Measurements from ENCODE around the gene MPDZ. TPM values are rescaled to one million over a fixed set of nuclear protein-coding genes. Genes with fewer than 3 reads are reported as not detected.

The MPDZ gene
- total RNA-seq, 1 experiment from 2014 or later = 0.12 TPM

DNA sequence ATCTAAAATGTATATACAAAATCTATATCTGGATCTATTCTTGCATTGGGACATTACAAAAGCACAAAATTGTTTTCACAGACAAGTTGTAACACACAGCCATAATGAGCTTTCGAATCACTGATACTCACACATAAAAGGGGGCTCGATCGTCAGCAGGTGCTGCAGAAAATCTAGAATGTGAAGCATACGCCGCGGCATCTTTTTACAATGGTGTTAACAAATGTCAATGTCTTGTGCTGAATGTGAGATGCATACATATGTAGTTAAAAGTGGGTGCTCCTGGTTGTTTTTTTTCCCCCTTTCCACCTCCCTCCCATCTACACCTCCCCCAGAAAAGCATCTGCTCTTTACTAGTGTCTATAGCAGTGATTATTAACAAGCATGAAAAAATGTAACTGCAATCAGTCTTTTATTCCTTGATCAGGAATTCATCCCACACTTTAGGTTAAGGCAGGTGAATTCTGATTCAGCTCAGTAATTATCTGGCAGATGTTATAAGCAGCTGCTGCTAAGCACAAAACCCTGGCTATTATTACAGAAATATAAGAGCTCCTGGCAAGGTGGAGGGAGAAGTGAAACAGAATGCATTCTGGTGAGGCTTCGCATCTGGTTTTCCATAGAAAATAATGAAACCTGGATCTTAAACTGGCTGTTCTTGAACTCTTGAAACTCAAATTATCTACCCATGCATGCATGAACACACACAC is 114.1 kb downstream of the MPDZ start:
- no peak for TF ChIP-seq SIN3A (IDR thresholded peaks at IDR 0.05; ENCODE audit: low read depth)
- DNase-seq (ENCODE audit: low read depth, low spot score) = no peak
- no peak overlapping the region for H3K27ac ChIP-seq (ENCODE audit: low read depth, low read length)
- no peaks in the 10 kb centered on the region for H3K36me3 ChIP-seq (ENCODE audit: control insufficient read depth in 1 of 2, insufficient read depth in 2 of 2, low read length in 2 of 2)
- H3K9ac ChIP-seq (ENCODE audit: low read length) = no peak overlapping the region
- H2AFZ ChIP-seq (ENCODE audit: low read depth, low read length, poor library complexity, severe bottlenecking) = no peak overlapping the region
- no peaks in the 10 kb centered on the region for H3K79me2 ChIP-seq (ENCODE audit: insufficient read depth, low read length)
- no peaks in the 10 kb centered on the region for H3K4me1 ChIP-seq (ENCODE audit: control insufficient read depth in 1 of 2, insufficient read depth in 2 of 2, low read length in 2 of 2)
- intact Hi-C loops (cut with micrococcal nuclease) = no loop called here
- no peaks in the 10 kb centered on the region for H4K20me1 ChIP-seq (ENCODE audit: insufficient read depth)
- H3K27me3 ChIP-seq (ENCODE audit: insufficient read depth, low read length) = peaks cover 16% of the 10 kb centered on the region
- RAD21 ChIA-PET (ENCODE audit: low non-redundant PET in 1 of 2, low total read pairs in 2 of 2, uncharacterized antibody in 2 of 2, unreplicated experiment in 2 of 2) = no interaction called here
- H3K4me3 ChIP-seq (replicated peaks in 1 of 2; ENCODE audit: low read depth in 1 of 2, low read length in 2 of 2) = no peak overlapping the region
- POLR2A ChIA-PET = no interaction called here
- H3K9me2 ChIP-seq (ENCODE audit: insufficient read depth) = no peaks in the 10 kb centered on the region
- 0 out of 4 replicates have a peak, but pooled peaks cover 0 to 4% of the 10 kb centered on the region in 2 experiments for H3K9me3 ChIP-seq (ENCODE audit: control insufficient read depth in 1 of 2, insufficient read depth in 1 of 2, low read depth in 1 of 2, low read length in 2 of 2)
- CTCF ChIA-PET = no interaction called here
- no peak overlapping the region for H3K4me2 ChIP-seq (ENCODE audit: low read length)
- no TSS peak for BruUV-seq (replicated peaks)
- ATAC-seq = no peak

- Histone ChIP-seq H3K27me3 (ENCODE audit: insufficient read depth, low read length) (peaks cover 14% of the 10 kb centered on the region), H3K9me3 (ENCODE audit: control insufficient read depth in 1 of 2, insufficient read depth in 1 of 2, low read depth in 1 of 2, low read length in 2 of 2) (0 out of 4 replicates have a peak, but pooled peaks cover 0 to 4% of the 10 kb centered on the region in 2 experiments), H3K79me2 (ENCODE audit: insufficient read depth, low read length) (no peaks in the 10 kb centered on the region), H4K20me1 (ENCODE audit: insufficient read depth) (no peaks in the 10 kb centered on the region), H3K4me1 (ENCODE audit: control insufficient read depth in 1 of 2, insufficient read depth in 2 of 2, low read length in 2 of 2) (no peaks in the 10 kb centered on the region), H3K4me2 (ENCODE audit: low read length) (no peak overlapping the region), H3K9me2 (ENCODE audit: insufficient read depth) (no peaks in the 10 kb centered on the region), H3K9ac (ENCODE audit: low read length) (no peak overlapping the region), H2AFZ (ENCODE audit: low read depth, low read length, poor library complexity, severe bottlenecking) (no peak overlapping the region), H3K36me3 (ENCODE audit: control insufficient read depth in 1 of 2, insufficient read depth in 2 of 2, low read length in 2 of 2) (no peaks in the 10 kb centered on the region), H3K4me3 (replicated peaks in 1 of 2; ENCODE audit: low read depth in 1 of 2, low read length in 2 of 2) (no peak overlapping the region), H3K27ac (ENCODE audit: low read depth, low read length) (no peak overlapping the region)
- ChIA-PET POLR2A (no interaction called here), CTCF (no interaction called here), RAD21 (ENCODE audit: low non-redundant PET in 1 of 2, low total read pairs in 2 of 2, uncharacterized antibody in 2 of 2, unreplicated experiment in 2 of 2) (no interaction called here)
- BruUV-seq (replicated peaks) = no TSS peak
- ATAC-seq (no peak), DNase-seq (ENCODE audit: low read depth, low spot score) (no peak)
- TF ChIP-seq, protein P1, sequence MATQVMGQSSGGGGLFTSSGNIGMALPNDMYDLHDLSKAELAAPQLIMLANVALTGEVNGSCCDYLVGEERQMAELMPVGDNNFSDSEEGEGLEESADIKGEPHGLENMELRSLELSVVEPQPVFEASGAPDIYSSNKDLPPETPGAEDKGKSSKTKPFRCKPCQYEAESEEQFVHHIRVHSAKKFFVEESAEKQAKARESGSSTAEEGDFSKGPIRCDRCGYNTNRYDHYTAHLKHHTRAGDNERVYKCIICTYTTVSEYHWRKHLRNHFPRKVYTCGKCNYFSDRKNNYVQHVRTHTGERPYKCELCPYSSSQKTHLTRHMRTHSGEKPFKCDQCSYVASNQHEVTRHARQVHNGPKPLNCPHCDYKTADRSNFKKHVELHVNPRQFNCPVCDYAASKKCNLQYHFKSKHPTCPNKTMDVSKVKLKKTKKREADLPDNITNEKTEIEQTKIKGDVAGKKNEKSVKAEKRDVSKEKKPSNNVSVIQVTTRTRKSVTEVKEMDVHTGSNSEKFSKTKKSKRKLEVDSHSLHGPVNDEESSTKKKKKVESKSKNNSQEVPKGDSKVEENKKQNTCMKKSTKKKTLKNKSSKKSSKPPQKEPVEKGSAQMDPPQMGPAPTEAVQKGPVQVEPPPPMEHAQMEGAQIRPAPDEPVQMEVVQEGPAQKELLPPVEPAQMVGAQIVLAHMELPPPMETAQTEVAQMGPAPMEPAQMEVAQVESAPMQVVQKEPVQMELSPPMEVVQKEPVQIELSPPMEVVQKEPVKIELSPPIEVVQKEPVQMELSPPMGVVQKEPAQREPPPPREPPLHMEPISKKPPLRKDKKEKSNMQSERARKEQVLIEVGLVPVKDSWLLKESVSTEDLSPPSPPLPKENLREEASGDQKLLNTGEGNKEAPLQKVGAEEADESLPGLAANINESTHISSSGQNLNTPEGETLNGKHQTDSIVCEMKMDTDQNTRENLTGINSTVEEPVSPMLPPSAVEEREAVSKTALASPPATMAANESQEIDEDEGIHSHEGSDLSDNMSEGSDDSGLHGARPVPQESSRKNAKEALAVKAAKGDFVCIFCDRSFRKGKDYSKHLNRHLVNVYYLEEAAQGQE (IDR thresholded peaks at IDR 0.05; ENCODE audit: low read depth) = no peak
- TF ChIP-seq SIN3A (IDR thresholded peaks at IDR 0.05; ENCODE audit: low read depth) (no peak), EZH2 (IDR thresholded peaks at IDR 0.05) (no peak), FOSL1 (IDR thresholded peaks at IDR 0.05; ENCODE audit: low read depth) (no peak), ZFX (IDR thresholded peaks at IDR 0.05) (no peak), ELF1 (IDR thresholded peaks at IDR 0.05; ENCODE audit: borderline replicate concordance, low read depth) (no peak), TCF7L2 (IDR thresholded peaks at IDR 0.05; ENCODE audit: borderline replicate concordance, extremely low read depth, insufficient read depth, insufficient read length) (no peak)
- TF ChIP-seq, protein P2, sequence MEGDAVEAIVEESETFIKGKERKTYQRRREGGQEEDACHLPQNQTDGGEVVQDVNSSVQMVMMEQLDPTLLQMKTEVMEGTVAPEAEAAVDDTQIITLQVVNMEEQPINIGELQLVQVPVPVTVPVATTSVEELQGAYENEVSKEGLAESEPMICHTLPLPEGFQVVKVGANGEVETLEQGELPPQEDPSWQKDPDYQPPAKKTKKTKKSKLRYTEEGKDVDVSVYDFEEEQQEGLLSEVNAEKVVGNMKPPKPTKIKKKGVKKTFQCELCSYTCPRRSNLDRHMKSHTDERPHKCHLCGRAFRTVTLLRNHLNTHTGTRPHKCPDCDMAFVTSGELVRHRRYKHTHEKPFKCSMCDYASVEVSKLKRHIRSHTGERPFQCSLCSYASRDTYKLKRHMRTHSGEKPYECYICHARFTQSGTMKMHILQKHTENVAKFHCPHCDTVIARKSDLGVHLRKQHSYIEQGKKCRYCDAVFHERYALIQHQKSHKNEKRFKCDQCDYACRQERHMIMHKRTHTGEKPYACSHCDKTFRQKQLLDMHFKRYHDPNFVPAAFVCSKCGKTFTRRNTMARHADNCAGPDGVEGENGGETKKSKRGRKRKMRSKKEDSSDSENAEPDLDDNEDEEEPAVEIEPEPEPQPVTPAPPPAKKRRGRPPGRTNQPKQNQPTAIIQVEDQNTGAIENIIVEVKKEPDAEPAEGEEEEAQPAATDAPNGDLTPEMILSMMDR (IDR thresholded peaks at IDR 0.05 in 2 of 3, conservative IDR thresholded peaks at IDR 0.05 in 1 of 3; ENCODE audit: borderline replicate concordance in 1 of 3, insufficient read depth in 1 of 3, low read depth in 2 of 3, low read length in 2 of 3) = no peak
- intact Hi-C loops (cut with micrococcal nuclease) = no loop called here
Measured at GRCh38 chr9:13163946-13164345, 115.5 kb downstream of the MPDZ start.

All from HCT116 (cell line).